ENCODE results near the gene CSF2RB. TPM values are rescaled to one million over a fixed set of nuclear protein-coding genes. Genes with fewer than 3 reads are reported as not detected.

The CSF2RB gene
- total and polyA plus RNA-seq, 2 of the 13 experiments (the other 11 are each of a cell fraction or from before 2014, with no cell fraction given), result not detected

GRCh38 chr22:36891646-36892045, 21.8 kb upstream of the CSF2RB start (continued):
- TF ChIP-seq ZNF318 (CRISPR knock-in tag; IDR thresholded peaks at IDR 0.05) (no peak), HNF4A (CRISPR knock-in tag; IDR thresholded peaks at IDR 0.05) (no peak), ZNF207 (IDR thresholded peaks at IDR 0.05; ENCODE audit: borderline replicate concordance) (no peak)

GRCh38 chr22:36892292-36892691, 21.1 kb upstream of the CSF2RB start:
- DNase-seq (ENCODE audit: low spot score), result no peak
- no peaks in the 10 kb centered on the region for H3K4me1 ChIP-seq (ENCODE audit: insufficient read depth, low read length)
- no TSS peak for BruUV-seq (replicated peaks)
- H3K4me2 ChIP-seq (ENCODE audit: low read depth, low read length), result no peak overlapping the region
- ATAC-seq, result no peak
- H3K27ac ChIP-seq (ENCODE audit: extremely low read length, insufficient read depth, low read length), result no peak overlapping the region
- H3K79me2 ChIP-seq (ENCODE audit: insufficient read depth, low read length), result no peaks in the 10 kb centered on the region
- WGBS (ENCODE audit: low lambda C conversion rate), result 0% methylated on average over 2 of the region's 2 CpGs
- no peaks in the 10 kb centered on the region for H4K20me1 ChIP-seq (ENCODE audit: insufficient read depth, low read length)
- H2AFZ ChIP-seq (ENCODE audit: low read length), result no peak overlapping the region
- CTCF ChIA-PET (ENCODE audit: low intra/inter-chr PET ratio, low total read pairs), result no interaction called here
- no peaks in the 10 kb centered on the region for H3K36me3 ChIP-seq (replicated peaks in 1 of 2; ENCODE audit: control insufficient read depth in 1 of 2, insufficient read depth in 2 of 2, low read length in 2 of 2)
- no peak overlapping the region for H3K9ac ChIP-seq (ENCODE audit: insufficient read depth, low read depth, low read length)
- no peak overlapping the region for H3K4me3 ChIP-seq (replicated peaks in 1 of 3; ENCODE audit: insufficient read depth in 1 of 3, low read depth in 2 of 3, low read length in 3 of 3)
- H3K27me3 ChIP-seq (ENCODE audit: control insufficient read depth in 1 of 2, insufficient read depth in 2 of 2, low read length in 2 of 2), result peaks cover 0 to 2% of the 10 kb centered on the region in 2 experiments; a peak in 1 of 5 replicates
- TF ChIP-seq ZNF784 (CRISPR knock-in tag; IDR thresholded peaks at IDR 0.05; ENCODE audit: borderline replicate concordance) (no peak), ETV5 (CRISPR knock-in tag; IDR thresholded peaks at IDR 0.05; ENCODE audit: borderline replicate concordance) (no peak), SOX5 (CRISPR knock-in tag; IDR thresholded peaks at IDR 0.05; ENCODE audit: borderline replicate concordance) (no peak), FOXP1 (IDR thresholded peaks at IDR 0.05) (no peak), FOXP1 (CRISPR knock-in tag; IDR thresholded peaks at IDR 0.05) (no peak), ZNF678 (CRISPR knock-in tag; IDR thresholded peaks at IDR 0.05) (no peak), DMTF1 (CRISPR knock-in tag; IDR thresholded peaks at IDR 0.05) (no peak)
- POLR2A ChIA-PET, result no interaction called here
- no peaks in the 10 kb centered on the region for H3K9me3 ChIP-seq (ENCODE audit: low read length)
- FAIRE-seq, result no peak
- intact Hi-C loops (cut with micrococcal nuclease; ENCODE audit: unreplicated experiment), result no loop called here
- in situ Hi-C loops (cut with HindIII; ENCODE audit: extremely low pct_ligation_motif_present, low pct_unique_long_range_greater_than_20kb), result no loop called here

All from HepG2 (cell line).